GM12891 (cell line): ENCODE measurements around the gene OR2T6.
A peak's percentile ranks its signal among the peaks of the same experiment; 100 is the strongest.
"Not testable (repeated sequence)": the region's sequence is repeated elsewhere in the genome, so short reads cannot be mapped to it uniquely, and the experiment has no call there.

ENCODE experiments used
- DNase-seq: peaks from one replicate; pipeline ENCODE4 v3.0.0; 2011; ENCODE audit warnings: low spot score; ENCODE audit not compliant: insufficient read length
- FAIRE-seq: peaks from 2 replicates; lab custom pipeline; 2011; peaks lifted over from hg19 to GRCh38; lab: Jason Lieb, UNC

The OR2T6 gene

GRCh38 chr1:248438668-248439067 lies 63.1 kb downstream of the OR2T6 start:
- peak; percentile 88 for FAIRE-seq
- not testable (repeated sequence) for DNase-seq

- FAIRE-seq, result peak; percentile 92
Measured at GRCh38 chr1:248439283-248439682, 63.7 kb downstream of the OR2T6 start.

More at GRCh38 chr1:248439283-248439682, 63.7 kb downstream of the OR2T6 start:
- DNase-seq, result not testable (repeated sequence)
